H9 (cell line): Measurements from ENCODE around the gene FUT9. TPM values are rescaled to one million over a fixed set of nuclear protein-coding genes. Genes with fewer than 3 reads are reported as not detected.

Experiments used
- DNase-seq: peaks from one replicate; pipeline ENCODE4 v3.0.0-alpha.2; 2017
- H2AFZ ChIP-seq: one replicate; pipeline ENCODE4 v1.6.1; 2013; ENCODE audit warnings: mild to moderate bottlenecking, low read length, control low read depth, moderate library complexity
- H2AK5ac ChIP-seq: 2 replicates; pipeline ENCODE4 v1.6.1; 2013; ENCODE audit warnings: low read length, control low read depth, mixed read lengths; ENCODE audit not compliant: insufficient read length
- H2BK120ac ChIP-seq: one replicate; pipeline ENCODE4 v1.6.1; 2013; ENCODE audit warnings: low read depth, mild to moderate bottlenecking, low read length, control low read depth, inconsistent platforms; ENCODE audit not compliant: poor library complexity, severe bottlenecking
- H2BK12ac ChIP-seq: 2 replicates; pipeline ENCODE4 v1.6.1; 2013; ENCODE audit warnings: low read length, control low read depth, mixed read lengths, low read depth; ENCODE audit not compliant: insufficient read length
- H2BK15ac ChIP-seq: 2 replicates; pipeline ENCODE4 v1.6.1; 2013; ENCODE audit warnings: low read depth, low read length, control low read depth
- H2BK20ac ChIP-seq: one replicate; pipeline ENCODE4 v1.6.1; 2013; ENCODE audit warnings: low read depth, mild to moderate bottlenecking, low read length, control low read depth, inconsistent platforms; ENCODE audit not compliant: poor library complexity, severe bottlenecking
- H2BK5ac ChIP-seq: 2 replicates; pipeline ENCODE4 v1.6.1; 2013; ENCODE audit warnings: low read length, control low read depth, mixed read lengths; ENCODE audit not compliant: insufficient read length
- H3K14ac ChIP-seq: 2 replicates; pipeline ENCODE4 v1.6.1; 2013; ENCODE audit warnings: low read length, control low read depth; ENCODE audit not compliant: insufficient read depth
- H3K18ac ChIP-seq: 2 replicates; pipeline ENCODE4 v1.6.1; 2013; ENCODE audit warnings: low read depth, mild to moderate bottlenecking, mixed read lengths, low read length, control low read depth; ENCODE audit not compliant: insufficient read length
- H3K23ac ChIP-seq: 2 replicates; pipeline ENCODE4 v1.6.1; 2013; ENCODE audit warnings: low read length, control low read depth, mixed read lengths, low read depth; ENCODE audit not compliant: insufficient read length
- H3K23me2 ChIP-seq: 2 replicates; pipeline ENCODE4 v1.6.1; 2013; ENCODE audit warnings: low read depth, mild to moderate bottlenecking, mixed read lengths, low read length, control low read depth; ENCODE audit not compliant: insufficient read length, poor library complexity, severe bottlenecking
- H3K27ac ChIP-seq: 2 replicates; pipeline ENCODE4 v1.5.1; 2013; ENCODE audit warnings: low read length, control low read depth, mixed read lengths, low read depth; ENCODE audit not compliant: insufficient read length
- H3K27me3 ChIP-seq: 2 replicates; pipeline ENCODE4 v1.6.1; 2013; ENCODE audit warnings: low read length, control low read depth, inconsistent platforms; ENCODE audit not compliant: insufficient read depth
- H3K4ac ChIP-seq: 2 replicates; pipeline ENCODE4 v1.6.1; 2013; ENCODE audit warnings: low read depth, mild to moderate bottlenecking, control low read depth, inconsistent platforms, low read length, moderate library complexity
- H3K4me1 ChIP-seq: 2 replicates; pipeline ENCODE4 v1.6.1; 2013; ENCODE audit warnings: low read length, control low read depth, inconsistent platforms; ENCODE audit not compliant: insufficient read depth
- H3K4me2 ChIP-seq: 2 replicates; pipeline ENCODE4 v1.6.1; 2013; ENCODE audit warnings: low read length, control low read depth, mixed read lengths; ENCODE audit not compliant: insufficient read length, insufficient read depth
- H3K56ac ChIP-seq: 2 replicates; pipeline ENCODE4 v1.6.1; 2013; ENCODE audit warnings: low read depth, mild to moderate bottlenecking, mixed read lengths, low read length, control low read depth; ENCODE audit not compliant: insufficient read length
- H3K79me1 ChIP-seq: 2 replicates; pipeline ENCODE4 v1.6.1; 2013; ENCODE audit warnings: low read depth, mild to moderate bottlenecking, moderate library complexity, low read length, control low read depth, inconsistent platforms; ENCODE audit not compliant: insufficient read depth, poor library complexity, severe bottlenecking
- H3K79me2 ChIP-seq: 2 replicates; pipeline ENCODE4 v1.6.1; 2013; ENCODE audit warnings: low read length, control low read depth, inconsistent platforms; ENCODE audit not compliant: insufficient read depth
- H3K9ac ChIP-seq: 2 replicates; pipeline ENCODE4 v1.6.1; 2013; ENCODE audit warnings: low read length, control low read depth, mixed read lengths; ENCODE audit not compliant: insufficient read length; ENCODE audit errors: extremely low read depth
- H3K9me3 ChIP-seq: one replicate; pipeline ENCODE4 v1.6.1; 2013; ENCODE audit warnings: low read depth, low read length, inconsistent platforms; ENCODE audit not compliant: control insufficient read depth
- H3T11ph ChIP-seq: one replicate; pipeline ENCODE4 v1.6.1; 2013; ENCODE audit warnings: mild to moderate bottlenecking, low read length, control low read depth, inconsistent platforms
- H4K20me1 ChIP-seq: one replicate; pipeline ENCODE4 v1.6.1; 2013; ENCODE audit not compliant: control insufficient read depth, insufficient read length, insufficient read depth
- H4K5ac ChIP-seq: 2 replicates; pipeline ENCODE4 v1.6.1; 2013; ENCODE audit warnings: low read depth, mild to moderate bottlenecking, mixed read lengths, low read length, control low read depth; ENCODE audit not compliant: insufficient read length
- H4K8ac ChIP-seq: replicated peaks from 2 replicates; pipeline ENCODE4 v1.6.1; 2013; ENCODE audit warnings: low read length, control low read depth, mixed read lengths, low read depth; ENCODE audit not compliant: insufficient read length
- H4K91ac ChIP-seq: 2 replicates; pipeline ENCODE4 v1.6.1; 2013; ENCODE audit warnings: low read depth, mild to moderate bottlenecking, moderate library complexity, mixed read lengths, low read length, control low read depth; ENCODE audit not compliant: insufficient read length
- H3K27ac Mint-ChIP-seq, 3 experiments: 2 replicates in 2 of 3; 3 replicates in 1 of 3; pipeline ENCODE4 v1.8.0; 2020 to 2021; ENCODE audit warnings: mixed read lengths in 3 of 3, mild to moderate bottlenecking in 1 of 3, moderate library complexity in 1 of 3
- H3K27me3 Mint-ChIP-seq: 2 replicates; pipeline ENCODE4 v1.8.0; 2021; ENCODE audit warnings: low read depth, mild to moderate bottlenecking, moderate library complexity, mixed read lengths
- H3K36me3 Mint-ChIP-seq, 3 experiments: 2 replicates in 2 of 3; 3 replicates in 1 of 3; pipeline ENCODE4 v1.8.0; 2020 to 2021; ENCODE audit warnings: low read depth in 3 of 3, mixed read lengths in 3 of 3; ENCODE audit not compliant: insufficient read depth in 1 of 3
- H3K4me1 Mint-ChIP-seq, 2 experiments: 2 replicates each; pipeline ENCODE4 v1.8.0; 2020; ENCODE audit warnings: mixed read lengths in 2 of 2
- H3K4me3 Mint-ChIP-seq, 2 experiments: 2 replicates in 1 of 2; 3 replicates in 1 of 2; pipeline ENCODE4 v1.8.0; 2020 to 2021; ENCODE audit warnings: mild to moderate bottlenecking in 2 of 2, mixed read lengths in 2 of 2, moderate library complexity in 1 of 2
- H3K9me3 Mint-ChIP-seq, 2 experiments: 2 replicates in 1 of 2; 3 replicates in 1 of 2; pipeline ENCODE4 v1.8.0; 2020; ENCODE audit warnings: mild to moderate bottlenecking in 2 of 2, mixed read lengths in 2 of 2, moderate library complexity in 1 of 2
- WGBS: extraction: QIAGEN DNeasy Blood & Tissue Kit; methylation state at CpG from one replicate; pipeline ENCODE4 v1.1.7; 2013; ENCODE audit warnings: missing lambda C conversion rate, low lambda C conversion rate, mixed read lengths; ENCODE audit not compliant: insufficient read length; ENCODE audit errors: extremely low coverage; 5-methylcytosine and 5-hydroxymethylcytosine counted together
- total RNA-seq: library from RNA; stranded (reverse); gene quantifications from 2 replicates; pipeline ENCODE4 v1.2.1, GENCODE V29; 2021
- TF ChIP-seq, protein P1 (sequence below): fragments of 200-600 bp; sonication (generic); conservative IDR thresholded peaks from 3 replicates; pipeline ENCODE4 v1.8.0; 2021; ENCODE audit warnings: antibody characterized with exemption, mild to moderate bottlenecking

The FUT9 gene
- total RNA-seq, 1 experiment from 2014 or later, result 1.6 TPM

DNA sequence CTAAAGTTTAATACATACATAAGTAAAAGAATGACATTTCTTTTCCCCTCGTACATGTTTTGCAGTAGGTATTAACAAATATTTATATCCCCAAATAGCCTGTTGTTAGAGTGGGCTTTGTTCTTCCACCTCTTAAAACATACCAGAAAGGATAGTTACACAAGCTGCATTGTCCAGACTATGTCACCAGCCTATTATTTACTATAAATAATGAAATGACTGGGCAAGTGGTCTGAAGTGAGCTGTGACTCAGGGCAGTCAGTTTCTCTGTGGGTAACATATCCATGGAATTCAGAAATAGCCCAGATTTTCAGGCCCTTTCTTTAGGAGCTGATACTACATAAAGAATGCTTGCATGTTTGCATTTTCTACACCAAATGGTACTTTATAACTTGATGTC lies 60.1 kb downstream of the FUT9 start:
- Histone ChIP-seq H2BK15ac (no peak overlapping the region), H3K4me1 (no peaks in the 10 kb centered on the region), H2AFZ (no peak overlapping the region), H3K27me3 (no peaks in the 10 kb centered on the region), H3K9me3 (no peaks in the 10 kb centered on the region), H2BK12ac (no peak overlapping the region), H3K9ac (no peak overlapping the region), H3K14ac (no peak overlapping the region), H3K4me2 (no peak overlapping the region), H2BK120ac (no peak overlapping the region), H3K18ac (no peak overlapping the region), H2BK20ac (no peak overlapping the region), H2BK5ac (no peak overlapping the region), H3K23ac (no peak overlapping the region), H3K4ac (no peak overlapping the region), H3K27ac (no peak overlapping the region), H3K79me2 (no peaks in the 10 kb centered on the region), H3K79me1 (no peaks in the 10 kb centered on the region), H4K20me1 (no peaks in the 10 kb centered on the region), H3K23me2 (no peaks in the 10 kb centered on the region), H4K8ac (no peak overlapping the region), H4K5ac (no peak overlapping the region), H3K56ac (no peak overlapping the region), H4K91ac (no peak overlapping the region), H2AK5ac (no peak overlapping the region), H3T11ph (no peak overlapping the region)
- Mint-ChIP-seq H3K4me1 (peaks cover 5 to 11% of the 10 kb centered on the region in 2 experiments), H3K27ac (no peak overlapping the region), H3K27me3 (no peaks in the 10 kb centered on the region), H3K4me3 (no peak overlapping the region), H3K9me3 (no peaks in the 10 kb centered on the region), H3K36me3 (no peaks in the 10 kb centered on the region)
- no peak for DNase-seq
- WGBS, result no CpG with 5 or more reads among the region's 1 CpG
- TF ChIP-seq, protein P1, sequence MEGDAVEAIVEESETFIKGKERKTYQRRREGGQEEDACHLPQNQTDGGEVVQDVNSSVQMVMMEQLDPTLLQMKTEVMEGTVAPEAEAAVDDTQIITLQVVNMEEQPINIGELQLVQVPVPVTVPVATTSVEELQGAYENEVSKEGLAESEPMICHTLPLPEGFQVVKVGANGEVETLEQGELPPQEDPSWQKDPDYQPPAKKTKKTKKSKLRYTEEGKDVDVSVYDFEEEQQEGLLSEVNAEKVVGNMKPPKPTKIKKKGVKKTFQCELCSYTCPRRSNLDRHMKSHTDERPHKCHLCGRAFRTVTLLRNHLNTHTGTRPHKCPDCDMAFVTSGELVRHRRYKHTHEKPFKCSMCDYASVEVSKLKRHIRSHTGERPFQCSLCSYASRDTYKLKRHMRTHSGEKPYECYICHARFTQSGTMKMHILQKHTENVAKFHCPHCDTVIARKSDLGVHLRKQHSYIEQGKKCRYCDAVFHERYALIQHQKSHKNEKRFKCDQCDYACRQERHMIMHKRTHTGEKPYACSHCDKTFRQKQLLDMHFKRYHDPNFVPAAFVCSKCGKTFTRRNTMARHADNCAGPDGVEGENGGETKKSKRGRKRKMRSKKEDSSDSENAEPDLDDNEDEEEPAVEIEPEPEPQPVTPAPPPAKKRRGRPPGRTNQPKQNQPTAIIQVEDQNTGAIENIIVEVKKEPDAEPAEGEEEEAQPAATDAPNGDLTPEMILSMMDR, result no peak
